ENCODE data around the gene RPL15.

GRCh38 chr3:23945663-23945912, 28.7 kb downstream of the RPL15 start:
- TF ChIP-seq CTCF (IDR thresholded peaks at IDR 0.05), result no peak
- TF ChIP-seq ZFX (IDR thresholded peaks at IDR 0.05; ENCODE audit: borderline replicate concordance), result no peak
